Activated T-cell treated with anti-CD3 and anti-CD28 coated beads, Interleukin-2, amount 50 U/mL, for 48 hours (primary cell): ENCODE data around the gene TP73.

ENCODE experiments used
- DNase-seq, 2 experiments: peaks; one replicate each; pipeline ENCODE4 v3.0.0-alpha.2; 2020

The TP73 gene

GRCh38 chr1:3674100-3675094, 22.1 kb downstream of the TP73 start:
- no peak for DNase-seq

GRCh38 chr1:3675436-3675835, 23.1 kb downstream of the TP73 start:
- no peak for DNase-seq

GRCh38 chr1:3676581-3677470, 24.5 kb downstream of the TP73 start:
- DNase-seq: peak; percentile 32 to 39

- DNase-seq: no peak
Measured at GRCh38 chr1:3677484-3677883, 25.2 kb downstream of the TP73 start.

GRCh38 chr1:3678361-3679097, 26.2 kb downstream of the TP73 start:
- DNase-seq: no peak

- no peak for DNase-seq
Measured at GRCh38 chr1:3679098-3679555, 26.8 kb downstream of the TP73 start.

- no peak for DNase-seq
Measured at GRCh38 chr1:3679799-3680453, 27.6 kb downstream of the TP73 start.

- no peak for DNase-seq
Measured at GRCh38 chr1:3680488-3681230, 28.3 kb downstream of the TP73 start.

GRCh38 chr1:3681231-3681897, 29.0 kb downstream of the TP73 start:
- DNase-seq: no peak

GRCh38 chr1:3681898-3682806, 29.8 kb downstream of the TP73 start:
- DNase-seq: no peak

- DNase-seq: no peak
Measured at GRCh38 chr1:3683197-3683596, 30.9 kb downstream of the TP73 start.

GRCh38 chr1:3683992-3684391, 31.7 kb downstream of the TP73 start:
- no peak for DNase-seq

- no peak for DNase-seq
Measured at GRCh38 chr1:3685222-3685621, 32.9 kb downstream of the TP73 start.

- DNase-seq: no peak
Measured at GRCh38 chr1:3685906-3686305, 33.6 kb downstream of the TP73 start.

- no peak for DNase-seq
Measured at GRCh38 chr1:3687504-3687903, 35.2 kb downstream of the TP73 start.

GRCh38 chr1:3688356-3689137, 36.2 kb downstream of the TP73 start:
- no peak for DNase-seq

- DNase-seq: no peak
Measured at GRCh38 chr1:3689138-3689750, 36.9 kb downstream of the TP73 start.

- DNase-seq: no peak
Measured at GRCh38 chr1:3690282-3691065, 38.2 kb downstream of the TP73 start.
